Embryonic facial prominence (tissue), 1 donor: Measurements from ENCODE around the gene AGAP1.

Experiments
- DNase-seq: peaks from one replicate; pipeline ENCODE4 v3.0.0-alpha.2; 2016; ENCODE audit errors: extremely low spot score

AGAP1 gene

GRCh38 chr2:235489897-235490296 lies 3.9 kb upstream of the AGAP1 start:
- DNase-seq, result no peak

DNA sequence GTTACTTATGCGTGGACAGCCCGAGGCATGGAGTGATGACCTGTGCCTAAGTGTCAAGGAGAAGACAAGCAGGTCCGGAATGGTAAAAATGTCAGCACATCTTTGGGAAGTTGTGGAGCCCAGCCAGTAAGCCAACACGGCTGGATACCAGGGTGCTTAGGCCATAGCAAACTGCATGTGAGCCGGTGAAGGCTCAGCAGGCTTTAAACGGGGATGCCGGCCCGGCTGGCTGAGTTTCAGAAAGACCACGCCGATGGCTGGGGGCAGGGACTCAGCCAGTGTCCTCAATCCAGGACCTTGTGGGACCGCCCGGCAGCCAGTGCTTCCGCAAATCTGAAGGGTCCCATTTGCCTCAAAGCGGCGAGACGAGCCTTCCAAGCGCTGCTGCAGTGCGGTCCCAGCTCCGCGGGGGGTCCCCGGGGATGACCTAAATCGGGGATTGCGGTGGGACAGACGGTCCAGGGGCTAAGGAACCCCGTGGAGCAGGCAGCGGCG lies 946 bp upstream of the AGAP1 start:
- DNase-seq, result no peak

GRCh38 chr2:235493402-235493774 lies 455 bp upstream of the AGAP1 start:
- DNase-seq, result no peak

- DNase-seq, result no peak
Measured at GRCh38 chr2:235494716-235495372, 1.0 kb downstream of the AGAP1 start.

DNA sequence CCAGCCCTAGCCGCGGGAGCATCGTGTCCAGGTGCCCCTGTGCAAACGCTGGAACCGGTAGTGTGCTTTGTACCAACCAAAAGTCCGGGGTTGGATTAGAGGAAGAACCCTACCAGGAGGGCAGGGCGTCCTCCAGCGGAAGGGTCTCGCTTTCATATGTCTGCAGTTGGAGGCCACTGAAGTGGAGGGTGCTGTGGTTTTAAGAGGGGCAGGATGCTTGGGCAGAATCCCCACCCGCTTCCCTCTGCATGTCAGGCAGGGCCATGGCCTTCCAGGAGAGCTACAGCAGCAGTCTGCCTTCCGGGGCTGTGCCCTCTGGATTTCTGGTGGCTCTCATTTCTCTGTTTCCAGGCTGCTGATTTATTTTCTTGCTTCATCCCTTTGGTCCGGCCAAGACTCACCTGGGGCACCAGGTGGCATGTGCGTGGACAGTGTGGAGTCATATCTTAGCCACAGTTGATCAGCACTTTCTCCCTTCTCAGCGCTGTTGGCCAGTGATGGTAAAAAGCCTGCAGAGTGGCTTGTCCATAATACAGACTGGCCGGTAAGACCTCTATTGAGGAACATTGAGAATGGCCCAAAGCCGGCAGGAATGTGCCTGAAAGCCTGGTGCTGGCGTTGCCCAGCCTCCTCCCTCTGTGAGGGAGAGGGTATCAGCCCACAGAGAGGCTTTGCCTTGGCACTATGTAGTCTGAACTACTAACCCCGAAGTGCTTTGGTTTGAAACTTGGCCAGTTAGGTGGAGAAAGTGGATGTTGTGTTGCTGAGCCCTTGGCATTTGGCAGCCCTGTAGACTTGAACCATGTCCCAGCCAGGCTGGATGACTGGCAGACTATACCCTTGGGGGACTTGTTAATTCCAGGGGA lies 1.8 kb downstream of the AGAP1 start:
- DNase-seq, result no peak

GRCh38 chr2:235496239-235496621 lies 2.4 kb downstream of the AGAP1 start:
- DNase-seq, result no peak

DNA sequence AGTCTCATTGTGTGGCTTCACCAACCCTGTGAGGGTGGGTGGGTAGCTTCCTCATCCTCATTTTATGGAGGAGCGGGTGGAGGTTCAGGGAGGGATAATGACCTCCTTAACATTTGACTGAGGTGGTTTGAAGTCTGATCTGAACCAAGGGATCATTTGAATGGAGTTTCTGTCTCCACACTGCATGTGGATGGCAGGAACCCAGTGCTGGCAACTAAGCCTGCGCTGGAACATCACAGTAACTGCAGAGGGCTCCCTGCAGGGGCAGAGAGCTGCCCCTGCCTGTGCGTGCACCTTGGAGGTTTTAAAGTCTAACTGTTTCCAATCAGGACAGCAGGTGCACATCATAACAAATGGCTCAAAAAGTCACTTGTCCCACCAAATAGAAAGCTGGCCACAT lies 3.3 kb downstream of the AGAP1 start:
- DNase-seq, result no peak

DNA sequence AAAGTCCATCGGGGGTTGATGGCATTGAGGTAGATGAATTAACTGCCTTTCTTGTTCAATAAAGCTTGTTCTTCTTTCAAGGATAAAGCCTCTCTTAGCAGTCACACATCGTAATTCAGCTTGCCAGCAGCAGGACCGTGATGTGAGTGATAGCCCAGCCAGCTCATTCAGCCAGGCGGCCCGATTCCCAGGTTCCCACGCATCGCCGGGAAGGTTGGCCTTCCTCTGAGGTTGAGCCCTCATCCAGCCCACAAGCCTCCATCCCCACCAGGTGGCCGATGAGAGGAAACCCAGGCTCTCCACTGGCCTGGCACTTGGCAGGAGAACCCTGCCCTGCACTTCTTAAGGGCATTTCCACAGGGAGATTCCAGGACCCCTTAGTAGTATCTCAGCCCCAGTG lies 4.7 kb downstream of the AGAP1 start:
- DNase-seq, result no peak

GRCh38 chr2:235498946-235499812 lies 5.3 kb downstream of the AGAP1 start:
- DNase-seq, result no peak

GRCh38 chr2:235500110-235500760 lies 6.4 kb downstream of the AGAP1 start:
- no peak for DNase-seq

DNA sequence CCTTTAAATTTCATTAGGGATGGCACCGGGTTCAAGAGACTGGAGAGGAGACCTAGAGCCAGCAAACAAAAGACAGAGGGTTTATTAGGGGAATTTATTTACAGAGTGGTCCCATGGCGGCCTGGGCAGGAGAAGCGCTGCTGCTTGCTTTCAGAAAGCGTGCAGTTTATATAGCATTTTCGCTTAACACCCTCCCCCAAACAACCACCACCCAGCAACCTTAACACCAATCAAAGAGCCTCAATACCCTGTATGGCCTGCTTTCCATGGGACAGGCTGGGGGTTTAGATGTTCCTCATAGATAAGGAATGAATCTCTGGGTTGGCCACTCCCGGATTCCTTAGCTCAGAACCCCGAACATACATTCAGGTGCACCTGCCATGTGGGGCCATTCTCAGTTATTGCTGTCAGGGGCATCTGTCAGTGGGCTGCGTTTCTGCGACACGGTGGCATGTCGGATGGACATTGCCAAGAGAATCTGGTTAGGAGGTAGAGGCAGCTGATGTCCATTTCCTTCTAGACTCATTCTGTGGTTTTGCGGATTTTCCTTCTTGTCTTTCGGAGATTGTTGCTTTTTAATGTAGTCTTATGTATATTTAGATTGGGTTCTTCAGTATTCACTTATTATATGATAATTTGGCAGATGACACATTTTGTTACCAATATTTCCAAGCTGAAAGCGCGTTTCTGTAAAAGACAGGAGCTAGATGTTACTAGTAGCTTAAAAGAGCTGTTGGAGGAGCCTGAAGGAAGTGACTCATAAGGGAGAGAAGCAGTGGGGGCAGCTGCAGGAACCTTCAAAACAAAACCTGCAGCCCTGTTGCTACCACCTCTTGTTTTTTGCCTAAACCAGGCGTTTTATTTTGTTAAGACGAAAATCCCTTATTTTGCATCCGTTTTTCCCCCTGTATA lies 7.2 kb downstream of the AGAP1 start:
- DNase-seq, result no peak

GRCh38 chr2:235501673-235502031 lies 7.8 kb downstream of the AGAP1 start:
- no peak for DNase-seq

DNA sequence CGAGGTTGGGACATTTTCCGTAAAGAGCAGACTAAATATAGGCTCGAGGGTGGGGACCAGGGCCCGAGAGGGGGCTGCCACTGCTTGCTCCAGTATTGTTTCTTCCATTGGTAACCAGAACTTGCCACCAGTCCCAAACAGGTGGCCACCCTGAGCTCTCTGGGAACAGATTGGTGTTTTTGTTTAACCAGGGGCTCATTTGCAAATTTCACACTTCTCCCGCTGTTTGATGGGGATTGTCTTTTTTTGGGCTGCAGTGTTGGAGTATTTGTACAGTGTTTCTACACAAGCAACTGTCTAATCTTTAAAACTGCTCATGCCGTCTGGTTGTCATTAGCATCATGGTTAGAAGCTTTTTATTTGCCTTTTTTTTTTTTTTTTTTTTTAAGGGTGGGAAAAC lies 8.5 kb downstream of the AGAP1 start:
- no peak for DNase-seq

DNA sequence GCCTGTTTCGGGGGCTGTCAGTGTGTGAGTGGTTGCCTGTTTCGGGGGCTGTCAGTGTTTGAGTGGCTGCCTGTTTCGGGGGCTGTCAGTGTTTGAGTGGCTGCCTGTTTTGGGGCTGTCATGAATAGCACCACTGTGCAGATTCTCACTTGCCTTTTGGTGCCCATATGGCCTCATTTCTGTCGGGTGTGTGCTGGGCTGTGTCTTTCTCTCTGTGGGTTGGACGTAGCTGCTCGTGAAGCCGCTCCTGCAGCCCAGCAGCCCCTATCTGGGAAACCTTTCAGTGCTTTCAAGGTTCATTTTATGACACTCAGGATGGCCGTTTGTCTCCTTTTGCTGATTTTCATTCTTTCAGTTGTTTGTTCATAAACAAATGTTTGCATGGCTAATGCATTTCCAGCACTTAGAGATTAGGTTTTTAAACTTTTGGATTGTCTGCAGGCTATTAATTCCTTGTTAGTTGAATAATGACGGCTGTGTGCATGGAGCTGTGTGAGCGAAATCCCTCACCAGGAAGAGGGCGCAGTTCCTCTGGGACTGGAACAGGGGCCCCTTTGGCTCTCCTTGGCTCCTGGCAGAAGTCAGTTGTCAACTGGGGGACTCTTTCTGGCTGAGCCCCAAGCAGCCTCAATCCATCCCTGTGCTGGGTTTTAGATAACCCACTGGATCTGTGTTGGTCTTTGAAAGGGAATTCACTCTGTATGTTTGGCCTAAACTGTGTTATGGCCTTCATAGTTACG lies 10.8 kb downstream of the AGAP1 start:
- DNase-seq, result no peak

- DNase-seq, result no peak
Measured at GRCh38 chr2:235505181-235505741, 11.4 kb downstream of the AGAP1 start.

DNA sequence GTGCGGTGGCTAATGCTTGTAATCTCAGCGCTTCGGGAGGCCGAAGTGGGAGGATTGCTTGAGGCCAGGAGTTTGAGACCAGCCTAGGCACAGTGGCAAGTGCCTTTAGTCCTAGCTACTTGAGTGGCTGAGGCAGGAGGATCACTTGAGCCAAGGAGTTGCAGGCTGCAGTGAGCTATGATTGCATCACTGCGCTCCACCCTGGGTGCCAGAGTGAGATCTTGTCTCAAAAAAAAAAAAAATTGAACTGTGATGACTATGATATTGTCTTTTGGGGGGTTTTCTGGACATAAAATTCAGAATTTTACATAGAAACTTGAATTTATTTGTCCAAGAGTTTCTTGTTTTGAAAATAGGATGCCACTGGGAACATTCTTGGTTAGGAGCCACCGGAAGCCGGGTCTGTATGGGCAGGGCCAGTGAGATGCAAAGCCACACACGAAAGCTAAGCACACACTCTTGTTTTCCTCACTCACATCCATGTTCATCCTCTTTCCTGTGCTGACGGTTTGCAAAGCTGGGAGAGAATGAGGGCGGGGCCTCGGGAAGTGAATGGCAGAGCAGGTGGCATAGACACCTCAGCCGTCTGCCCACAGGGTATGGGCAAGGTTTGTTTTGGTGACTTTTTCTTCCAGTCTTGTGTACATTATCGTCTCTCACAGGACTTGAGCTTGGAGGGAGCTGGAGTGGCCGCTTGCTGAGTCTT lies 12.6 kb downstream of the AGAP1 start:
- DNase-seq, result no peak

GRCh38 chr2:235506997-235507615 lies 13.3 kb downstream of the AGAP1 start:
- no peak for DNase-seq

DNA sequence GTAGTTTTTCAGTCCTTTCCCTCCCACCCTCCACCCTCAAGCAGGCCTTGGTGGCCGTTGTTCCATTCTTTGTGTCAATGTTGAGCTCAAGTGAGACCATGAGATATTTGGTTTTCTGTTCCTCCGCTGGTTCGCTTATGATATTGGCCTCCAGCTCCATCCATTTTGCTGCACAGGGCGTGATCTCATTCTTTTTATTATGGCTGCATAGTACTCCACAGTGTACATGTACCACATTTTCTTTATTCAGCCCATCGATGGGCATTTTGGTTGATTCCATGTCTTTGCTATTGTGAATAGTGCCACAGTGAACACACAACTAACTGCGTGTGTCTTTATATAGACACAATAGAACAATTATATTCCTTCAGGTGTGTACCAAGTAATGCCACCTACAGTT lies 14.1 kb downstream of the AGAP1 start:
- DNase-seq, result no peak
